ENCODE measurements around the gene BACE1.

- TF ChIP-seq CTCF (IDR thresholded peaks at IDR 0.05 in 2 of 3, conservative IDR thresholded peaks at IDR 0.05 in 1 of 3; ENCODE audit: control insufficient read depth in 2 of 3, extremely low read depth in 1 of 3, insufficient read depth in 1 of 3, low read depth in 3 of 3, low read length in 3 of 3), result no peak
- TF ChIP-seq ATF3 (IDR thresholded peaks at IDR 0.05; ENCODE audit: borderline replicate concordance, extremely low read depth, low read depth, low read length), result no peak
These were observed 44.8 kb downstream of the BACE1 start for GRCh38 chr11:117271208-117271607.

All from GM12878 (cell line).